Spleen (tissue), 11 donors: ENCODE results near the gene AKAP6. TPM values are rescaled to one million over a fixed set of nuclear protein-coding genes. Genes with fewer than 3 reads are reported as not detected.
A peak's percentile ranks its signal among the peaks of the same experiment; 100 is the strongest.

ENCODE experiments used
- DNase-seq: peaks from one replicate; pipeline ENCODE4 v3.0.0-alpha.2; 2020
- H3K27ac ChIP-seq, 8 donors: fragments of 200-600 bp; sonication (generic) in 7 of 8; 1 replicate in 4 of 8; 2 replicates in 4 of 8; pipeline versions ENCODE4 v1.5.0 to v1.8.0; 2016 to 2021; ENCODE audit warnings: inconsistent platforms in 4 of 8, mild to moderate bottlenecking in 4 of 8, moderate library complexity in 1 of 8
- H3K27me3 ChIP-seq, 7 donors: fragments of 200-600 bp; sonication (generic) in 6 of 7; replicated peaks in 1 of 7; 1 replicate in 4 of 7; 2 replicates in 3 of 7; pipeline versions ENCODE4 v1.5.0 to v1.8.0; 2016 to 2021; ENCODE audit warnings: inconsistent platforms in 3 of 7, mild to moderate bottlenecking in 1 of 7
- H3K36me3 ChIP-seq, 6 donors: fragments of 200-600 bp; sonication (generic) in 5 of 6; 1 replicate in 4 of 6; 2 replicates in 2 of 6; pipeline versions ENCODE4 v1.5.0 to v1.8.0; 2016 to 2021; ENCODE audit warnings: inconsistent platforms in 2 of 6
- H3K4me1 ChIP-seq, 6 donors: fragments of 200-600 bp; sonication (generic) in 5 of 6; 1 replicate in 3 of 6; 2 replicates in 3 of 6; pipeline versions ENCODE4 v1.5.0 to v1.8.0; 2016 to 2021; ENCODE audit warnings: inconsistent platforms in 3 of 6
- H3K4me3 ChIP-seq, 8 donors: fragments of 200-600 bp; sonication (generic) in 7 of 8; 1 replicate in 4 of 8; 2 replicates in 4 of 8; pipeline versions ENCODE4 v1.5.0 to v1.8.0; 2016 to 2021; ENCODE audit warnings: inconsistent platforms in 4 of 8, mild to moderate bottlenecking in 4 of 8, moderate library complexity in 2 of 8
- H3K9me3 ChIP-seq, 8 donors: fragments of 200-600 bp; sonication (generic) in 7 of 8; 1 replicate in 4 of 8; 2 replicates in 4 of 8; pipeline versions ENCODE4 v1.5.0 to v1.8.0; 2016 to 2021; ENCODE audit warnings: inconsistent platforms in 4 of 8
- POLR2A ChIP-seq, 3 donors: fragments of 450-650 bp; IDR thresholded peaks; one replicate each; pipeline ENCODE4 v1.5.1; 2017; ENCODE audit warnings: antibody characterized with exemption in 3 of 3, mild to moderate bottlenecking in 1 of 3
- POLR2AphosphoS5 ChIP-seq, 3 donors: sonication (generic); formaldehyde crosslinking; IDR thresholded peaks; one replicate each; pipeline ENCODE4 v1.5.1; 2017; ENCODE audit warnings: antibody characterized with exemption in 3 of 3
- WGBS, 5 donors: extraction: QIAGEN DNeasy Blood & Tissue Kit in 3 of 5; methylation state at CpG; one replicate each; pipeline versions ENCODE4 v1.1.5 to v1.1.7; 2013 to 2018; 5-methylcytosine and 5-hydroxymethylcytosine counted together
- intact Hi-C: fragments of 100-400 bp; cut with DNase I; formaldehyde crosslinking; loops from one replicate; pipeline ENCODE4 v1.15.0; 2023; ENCODE audit warnings: low total_unique reads
- polyA plus RNA-seq, 3 donors: library from polyadenylated mRNA; stranded (reverse); fragments of 200-250 nt; gene quantifications; one replicate each; pipeline ENCODE4 v1.2.1, GENCODE V29; 2013
- total RNA-seq, 7 donors: library from RNA; depleted of rRNA in 3 of 7; stranded (reverse); fragments of >200 nt in 3 of 7; fragmentation: NEBNext Ultra II Directional in 4 of 7; extraction: Animal tissue kit (Norgen Biotek cat#: 25700) in 4 of 7; gene quantifications; one replicate each; pipeline versions ENCODE4 v1.1.0 to v1.2.1, GENCODE V29; 2016 to 2021
- TF ChIP-seq, protein P1 (sequence below), 11 experiments: fragments of 200-600 bp in 7 of 11; fragments of 450-650 bp in 4 of 11; sonication (generic) in 4 of 11; IDR thresholded peaks in 8 of 11; conservative IDR thresholded peaks in 3 of 11; 1 replicate in 7 of 11; 2 replicates in 4 of 11; pipeline versions ENCODE4 v1.4.0 to v1.8.0; 2016 to 2021; ENCODE audit warnings: antibody characterized with exemption in 11 of 11, inconsistent platforms in 4 of 11, mild to moderate bottlenecking in 1 of 11
- donor health status: healthy with polysubstance abuse.
- donor health status: DM: no; HTN: no; CAD: no; lungs with moderate emphysema.
- donor health status: DM: no; HTN: no; CAD: no.
- donor health status: Bipolar disorder and iron deficiency.
- donor health status: healthy.
- donor health status: DM: no; HTN: no; CAD: no.
- donor health status: DM: yes; HTN: yes; CAD: no.

The AKAP6 gene
- total and polyA plus RNA-seq, 10 donors = 0.20 to 12.1 (median 4.8) TPM

DNA sequence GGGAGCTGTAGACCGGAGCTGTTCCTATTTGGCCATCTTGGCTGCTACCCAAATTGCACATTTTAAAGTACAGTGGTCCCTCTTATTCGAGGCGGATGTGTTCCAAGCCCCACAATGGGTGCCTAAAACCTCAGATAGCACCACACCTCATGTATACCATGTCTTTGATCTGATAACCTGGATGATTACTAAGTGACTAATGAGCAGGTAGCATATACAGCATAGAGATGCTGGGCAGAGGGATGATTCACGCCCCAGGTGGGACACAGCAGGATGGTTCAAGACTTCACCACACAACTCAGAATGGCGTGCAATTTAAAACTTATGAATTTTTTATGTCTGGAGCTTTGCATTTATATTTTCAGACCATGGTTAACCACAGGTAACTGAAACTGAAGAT is 255.0 kb downstream of the AKAP6 start:
- Histone ChIP-seq H3K27ac (no peak overlapping the region), H3K9me3 (peaks cover 0 to 14% (median 7%) of the 10 kb centered on the region in 8 donors), H3K4me3 (no peak overlapping the region), H3K36me3 (no peaks in the 10 kb centered on the region), H3K27me3 (no peaks in the 10 kb centered on the region), H3K4me1 (no peaks in the 10 kb centered on the region)
- DNase-seq = no peak
- WGBS, 5 donors = 69 to 96% (median 94%) methylated on average over 5 of the region's 5 CpGs
- intact Hi-C loops = no loop called here
- TF ChIP-seq POLR2AphosphoS5 (IDR thresholded peaks at IDR 0.05) = no peak
- no peak for TF ChIP-seq POLR2A (IDR thresholded peaks at IDR 0.05)
- TF ChIP-seq, protein P1, sequence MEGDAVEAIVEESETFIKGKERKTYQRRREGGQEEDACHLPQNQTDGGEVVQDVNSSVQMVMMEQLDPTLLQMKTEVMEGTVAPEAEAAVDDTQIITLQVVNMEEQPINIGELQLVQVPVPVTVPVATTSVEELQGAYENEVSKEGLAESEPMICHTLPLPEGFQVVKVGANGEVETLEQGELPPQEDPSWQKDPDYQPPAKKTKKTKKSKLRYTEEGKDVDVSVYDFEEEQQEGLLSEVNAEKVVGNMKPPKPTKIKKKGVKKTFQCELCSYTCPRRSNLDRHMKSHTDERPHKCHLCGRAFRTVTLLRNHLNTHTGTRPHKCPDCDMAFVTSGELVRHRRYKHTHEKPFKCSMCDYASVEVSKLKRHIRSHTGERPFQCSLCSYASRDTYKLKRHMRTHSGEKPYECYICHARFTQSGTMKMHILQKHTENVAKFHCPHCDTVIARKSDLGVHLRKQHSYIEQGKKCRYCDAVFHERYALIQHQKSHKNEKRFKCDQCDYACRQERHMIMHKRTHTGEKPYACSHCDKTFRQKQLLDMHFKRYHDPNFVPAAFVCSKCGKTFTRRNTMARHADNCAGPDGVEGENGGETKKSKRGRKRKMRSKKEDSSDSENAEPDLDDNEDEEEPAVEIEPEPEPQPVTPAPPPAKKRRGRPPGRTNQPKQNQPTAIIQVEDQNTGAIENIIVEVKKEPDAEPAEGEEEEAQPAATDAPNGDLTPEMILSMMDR (IDR thresholded peaks at IDR 0.05 in 8 of 11, conservative IDR thresholded peaks at IDR 0.05 in 3 of 11) = no peak

DNA sequence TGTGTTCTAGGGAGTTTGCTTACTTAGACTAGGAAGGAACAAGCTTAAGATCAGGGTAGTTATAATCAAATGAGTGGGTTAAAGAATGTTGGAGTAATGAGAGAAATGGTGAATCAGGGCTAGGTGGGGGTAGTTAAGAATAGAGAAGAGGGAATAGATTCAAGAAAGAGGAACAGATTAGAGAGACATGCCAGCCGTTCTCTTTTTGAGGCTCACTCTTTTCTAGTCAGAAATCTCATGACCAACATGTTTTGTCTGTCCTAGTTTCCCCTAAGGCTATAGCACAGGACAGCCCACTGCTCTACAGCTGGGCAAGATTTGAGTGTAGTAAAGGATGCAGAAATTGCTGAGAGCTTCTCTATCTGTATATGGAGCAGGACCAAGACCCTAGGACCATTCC is 258.4 kb downstream of the AKAP6 start:
- WGBS, 5 donors = 48 to 68% (median 59%) methylated on average over 1 of the region's 1 CpG
- Histone ChIP-seq H3K9me3 (peaks cover 0 to 14% (median 7%) of the 10 kb centered on the region in 8 donors), H3K36me3 (no peaks in the 10 kb centered on the region), H3K4me3 (no peak overlapping the region), H3K27me3 (no peaks in the 10 kb centered on the region), H3K27ac (no peak overlapping the region), H3K4me1 (no peaks in the 10 kb centered on the region)
- no peak for DNase-seq
- intact Hi-C loops = no loop called here
- TF ChIP-seq POLR2A (IDR thresholded peaks at IDR 0.05) = no peak
- TF ChIP-seq, protein P1 (IDR thresholded peaks at IDR 0.05 in 8 of 11, conservative IDR thresholded peaks at IDR 0.05 in 3 of 11) = no peak
- TF ChIP-seq POLR2AphosphoS5 (IDR thresholded peaks at IDR 0.05) = no peak

DNA sequence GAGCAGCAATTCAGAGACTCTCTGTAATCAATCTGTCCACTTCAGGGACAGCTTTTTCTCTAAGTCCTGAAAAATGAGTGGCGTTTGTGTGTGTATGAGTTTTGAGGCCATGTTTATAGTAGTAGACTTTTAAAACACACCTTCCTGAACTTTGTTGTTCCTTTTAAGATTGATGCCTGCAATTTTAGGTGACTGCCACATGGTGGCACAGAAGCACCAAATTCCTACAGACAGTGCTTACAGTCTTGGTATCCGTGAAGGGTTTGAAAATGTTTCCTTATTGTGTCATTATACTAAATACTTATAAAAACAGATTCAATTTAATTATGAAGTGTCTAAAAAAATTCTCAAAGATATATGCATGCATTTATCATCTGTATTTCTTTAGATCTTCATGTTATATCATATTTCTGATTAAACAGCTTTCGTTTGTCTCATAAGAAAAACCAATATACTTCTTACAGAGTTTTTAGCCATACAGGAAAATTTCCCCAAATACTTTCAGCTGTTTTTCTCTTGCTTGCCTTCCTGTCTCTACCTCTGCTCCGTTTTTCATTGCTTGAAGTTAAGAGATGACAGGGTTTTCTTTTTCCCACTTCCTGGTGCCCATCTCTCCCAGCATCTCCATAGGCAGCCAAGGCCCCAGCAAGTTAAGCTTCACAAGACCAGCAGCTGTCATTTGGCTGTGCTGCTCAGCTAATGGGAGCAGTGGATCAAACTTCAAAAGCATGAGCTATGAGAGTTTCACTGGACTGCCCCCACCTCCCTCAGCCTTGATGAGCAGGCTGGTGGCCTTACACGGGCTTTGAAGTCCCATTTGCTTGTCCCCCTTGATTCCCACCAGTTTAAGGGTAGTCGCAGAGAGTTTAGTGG is 259.6 kb downstream of the AKAP6 start:
- intact Hi-C loops = no loop called here
- Histone ChIP-seq H3K27me3 (no peaks in the 10 kb centered on the region), H3K36me3 (no peaks in the 10 kb centered on the region), H3K4me3 (no peak overlapping the region), H3K9me3 (peaks cover 0 to 13% (median 6%) of the 10 kb centered on the region in 8 donors), H3K4me1 (no peaks in the 10 kb centered on the region), H3K27ac (no peak overlapping the region)
- TF ChIP-seq, protein P1 (IDR thresholded peaks at IDR 0.05 in 8 of 11, conservative IDR thresholded peaks at IDR 0.05 in 3 of 11) = peak in 8 of 11 experiments; percentile 4 to 52 (median 38)
- no peak for TF ChIP-seq POLR2AphosphoS5 (IDR thresholded peaks at IDR 0.05)
- no peak for DNase-seq
- WGBS, 5 donors = 62 to 70% (median 66%) methylated on average over 6 of the region's 6 CpGs

DNA sequence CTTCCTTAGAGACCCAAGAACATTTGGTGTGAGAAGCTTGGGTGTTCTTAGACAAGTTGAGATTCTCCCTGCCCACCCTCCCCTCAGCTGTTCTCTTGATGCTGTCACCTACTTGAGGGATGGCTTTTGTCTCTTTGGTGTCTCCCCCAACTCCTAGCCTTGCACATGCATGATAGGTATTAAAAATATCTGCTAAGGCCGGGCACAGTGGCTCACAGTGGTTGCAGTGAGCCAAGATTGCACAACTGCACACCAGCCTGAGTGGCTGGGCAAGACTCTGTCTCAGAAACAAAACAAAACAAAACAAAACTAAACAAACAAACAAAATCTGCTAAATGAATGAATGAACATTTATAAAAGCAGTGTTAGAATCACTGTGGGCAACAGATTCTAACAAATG is 261.1 kb downstream of the AKAP6 start:
- Histone ChIP-seq H3K36me3 (no peaks in the 10 kb centered on the region), H3K27me3 (no peaks in the 10 kb centered on the region)

More for the DNA sequence above, 261.1 kb downstream of the AKAP6 start:
- Histone ChIP-seq H3K4me3 (no peak overlapping the region), H3K4me1 (no peaks in the 10 kb centered on the region), H3K9me3 (peaks cover 0 to 12% (median 6%) of the 10 kb centered on the region in 8 donors), H3K27ac (no peak overlapping the region)
- TF ChIP-seq, protein P1 (IDR thresholded peaks at IDR 0.05 in 8 of 11, conservative IDR thresholded peaks at IDR 0.05 in 3 of 11) = no peak
- no peak for TF ChIP-seq POLR2A (IDR thresholded peaks at IDR 0.05)
- TF ChIP-seq POLR2AphosphoS5 (IDR thresholded peaks at IDR 0.05) = no peak
- intact Hi-C loops = no loop called here
- 60 to 81% (median 70%) methylated on average over 1 of the region's 1 CpG for WGBS, 5 donors
- no peak for DNase-seq
